Heart left ventricle (tissue), 16 donors: ENCODE data around the gene B4GALNT4. TPM values are rescaled to one million over a fixed set of nuclear protein-coding genes. Genes with fewer than 3 reads are reported as not detected.
A peak's percentile ranks its signal among the peaks of the same experiment; 100 is the strongest.
"Not testable (repeated sequence)": the region's sequence is repeated elsewhere in the genome, so short reads cannot be mapped to it uniquely, and the experiment has no call there.

Experiments used
- ATAC-seq, 4 donors: fragments of 200-7000 bp; cut with Tn5 transposase; one replicate each; pipeline ENCODE4 v1.9.1; 2020 to 2022; ENCODE audit warnings: moderate library complexity in 4 of 4, mild to moderate bottlenecking in 3 of 4, moderate number of reproducible peaks in 1 of 4
- DNase-seq, 5 donors: peaks; one replicate each; pipeline ENCODE4 v3.0.0-alpha.2; 2020
- H3K27ac ChIP-seq, 12 donors: fragments of 200-600 bp; sonication (generic) in 4 of 12; one replicate each; pipeline versions ENCODE4 v1.5.0 to v1.8.0; 2016 to 2022; ENCODE audit warnings: mild to moderate bottlenecking in 2 of 12
- H3K27me3 ChIP-seq, 9 donors: fragments of 200-600 bp; sonication (generic) in 2 of 9; one replicate each; pipeline versions ENCODE4 v1.5.1 to v1.8.0; 2016 to 2022; ENCODE audit warnings: mild to moderate bottlenecking in 3 of 9
- H3K36me3 ChIP-seq, 9 donors: fragments of 200-600 bp; sonication (generic) in 2 of 9; one replicate each; pipeline versions ENCODE4 v1.5.0 to v1.8.0; 2018 to 2022; ENCODE audit warnings: mild to moderate bottlenecking in 2 of 9
- H3K4me1 ChIP-seq, 12 donors: fragments of 200-600 bp; sonication (generic) in 4 of 12; one replicate each; pipeline versions ENCODE4 v1.5.0 to v1.8.0; 2016 to 2022; ENCODE audit warnings: mild to moderate bottlenecking in 3 of 12
- H3K4me3 ChIP-seq, 12 donors: fragments of 200-600 bp; sonication (generic) in 4 of 12; one replicate each; pipeline versions ENCODE4 v1.5.0 to v1.8.0; 2017 to 2022; ENCODE audit warnings: mild to moderate bottlenecking in 9 of 12, moderate library complexity in 4 of 12
- H3K9me3 ChIP-seq, 12 donors: fragments of 200-600 bp; sonication (generic) in 4 of 12; one replicate each; pipeline versions ENCODE4 v1.5.0 to v1.8.0; 2016 to 2022; ENCODE audit warnings: mild to moderate bottlenecking in 1 of 12
- POLR2A ChIP-seq, 2 donors: fragments of 450-650 bp; IDR thresholded peaks; one replicate each; pipeline ENCODE4 v1.6.1; 2017; ENCODE audit warnings: antibody characterized with exemption in 2 of 2, mild to moderate bottlenecking in 2 of 2, moderate library complexity in 2 of 2
- WGBS, 4 donors: extraction: QIAGEN DNeasy Blood & Tissue Kit in 2 of 4; methylation state at CpG; one replicate each; pipeline versions ENCODE4 v1.1.5 to v1.1.7; 2013 to 2018; 5-methylcytosine and 5-hydroxymethylcytosine counted together
- intact Hi-C, 10 donors: fragments of 100-400 bp; cut with DNase I; formaldehyde crosslinking; loops; one replicate each; pipeline versions ENCODE4 v1.11.1 to v1.14.2; 2022
- polyA plus RNA-seq, 2 donors: library from polyadenylated mRNA; stranded (reverse); fragments of 200-250 nt; gene quantifications; one replicate each; pipeline ENCODE4 v1.2.3, GENCODE V29; 2013
- total RNA-seq, 9 donors: library from RNA; depleted of rRNA in 2 of 9; stranded (reverse); fragments of >200 nt in 2 of 9; fragmentation: NEBNext Ultra II Directional in 3 of 9; extraction: Animal tissue kit (Norgen Biotek cat#: 25700) in 3 of 9; gene quantifications; one replicate each; pipeline versions ENCODE4 v1.1.0 to v1.2.4, GENCODE V29; 2016 to 2023
- TF ChIP-seq, protein P1 (sequence below), 12 donors: fragments of 200-600 bp; sonication (generic) in 4 of 12; IDR thresholded peaks; one replicate each; pipeline versions ENCODE4 v1.5.0 to v1.8.0; 2018 to 2022; ENCODE audit warnings: antibody characterized with exemption in 12 of 12, mild to moderate bottlenecking in 5 of 12
- donor health status: ischemic (EF 13 %, LVEDD 7.1; RV severe dilation, severe dysfunction).
- donor health status: healthy with polysubstance abuse.
- donor health status: DM: no; HTN: yes; CAD: no.
- donor health status: DM: no; HTN: no; CAD: no.
- donor health status: ischemic (EF 25% LVEDD 6.9; RV normal size, moderate dysfunction).
- donor health status: ischemic (EF 25% LVEDD 5.7; RV mildly dilated, moderate dysfunction).
- donor health status: healthy.
- donor health status: DM: yes; HTN: yes; CAD: no.
- donor health status: ischemic (EF 35%, LVEDD 5.7; RV mildly dilated, moderate dysfunction).
- donor health status: nonischemic (EF 11% LVEDD 7.7; RV severe dilation, severe dysfunction).
- donor health status: DM: yes; HTN: yes; CAD: no.
- donor health status: PGD.
- donor health status: ischemic (EF 29% LVEDD 5.4; RV normal size, mild dysfunction).
- donor health status: nonischemic (EF 23%, LVEDD 6.1; RV moderate dilation, normal function).

B4GALNT4 gene
- total and polyA plus RNA-seq, 11 donors = 0.28 to 1.9 (median 0.68) TPM; not detected in 2

DNA sequence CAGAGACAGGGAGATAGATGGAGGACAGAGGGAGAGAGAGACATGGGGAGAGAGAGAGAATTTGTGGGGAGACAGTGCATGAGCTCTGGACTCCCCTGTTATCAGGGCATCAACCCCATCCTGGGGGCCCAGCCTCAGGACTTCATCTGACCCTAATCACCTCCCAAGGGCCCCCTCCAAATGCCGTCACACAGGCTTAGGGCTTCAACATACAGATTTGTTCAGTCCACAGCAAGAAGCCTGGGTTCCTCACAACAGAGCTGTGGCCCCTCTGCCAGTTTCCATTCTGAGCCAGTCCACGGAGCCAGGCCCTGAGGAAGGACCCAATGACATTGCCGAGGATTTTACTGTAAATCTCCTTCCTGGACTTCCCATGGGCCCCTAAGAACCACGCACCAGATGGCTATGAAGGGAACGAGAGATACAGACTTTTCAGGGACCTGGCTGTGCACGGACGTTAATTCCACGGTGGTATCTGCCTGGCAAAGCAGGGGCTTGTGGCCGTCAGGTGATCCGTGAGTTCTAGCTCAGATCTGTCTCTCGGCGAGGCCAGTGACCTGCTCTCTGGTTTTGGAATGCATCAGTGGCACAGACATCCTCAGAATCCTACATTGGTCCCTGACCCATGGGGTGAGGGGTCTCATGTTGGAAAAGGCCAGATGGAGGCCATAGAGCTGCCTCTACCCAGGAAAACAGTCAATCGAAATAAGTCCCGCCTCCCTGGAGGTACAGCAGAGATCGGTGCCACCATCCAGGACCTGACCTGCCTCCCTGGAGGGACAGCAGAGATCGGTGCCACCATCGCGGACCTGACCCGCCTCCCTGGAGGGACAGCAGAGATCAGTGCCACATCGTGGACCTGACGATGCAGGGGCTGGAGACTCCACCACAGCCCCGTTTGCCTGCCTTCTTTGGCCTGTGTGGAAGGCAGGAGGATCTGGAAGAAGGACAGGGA lies 8.7 kb upstream of the B4GALNT4 start:
- Histone ChIP-seq H3K9me3 (peaks cover 0 to 18% (median 0%) of the 10 kb centered on the region in 12 donors), H3K4me1 (peaks cover 0 to 5% (median 2%) of the 10 kb centered on the region in 12 donors), H3K27ac (no peak overlapping the region), H3K36me3 (no peaks in the 10 kb centered on the region), H3K27me3 (peaks cover 0 to 28% (median 14%) of the 10 kb centered on the region in 9 donors), H3K4me3 (no peak overlapping the region)
- intact Hi-C loops = loop anchor here in 6 of 10 donors (5.0 to 10.0 kb wide), 5 partner anchors 74 to 163 kb away; partner anchors contain the start of genes BET1L (in 1 of the 6) and RIC8A (in 1 of the 6)
- DNase-seq (no peak), ATAC-seq (peak in 1 of 4 donors; percentile 43)
- TF ChIP-seq, protein P1, sequence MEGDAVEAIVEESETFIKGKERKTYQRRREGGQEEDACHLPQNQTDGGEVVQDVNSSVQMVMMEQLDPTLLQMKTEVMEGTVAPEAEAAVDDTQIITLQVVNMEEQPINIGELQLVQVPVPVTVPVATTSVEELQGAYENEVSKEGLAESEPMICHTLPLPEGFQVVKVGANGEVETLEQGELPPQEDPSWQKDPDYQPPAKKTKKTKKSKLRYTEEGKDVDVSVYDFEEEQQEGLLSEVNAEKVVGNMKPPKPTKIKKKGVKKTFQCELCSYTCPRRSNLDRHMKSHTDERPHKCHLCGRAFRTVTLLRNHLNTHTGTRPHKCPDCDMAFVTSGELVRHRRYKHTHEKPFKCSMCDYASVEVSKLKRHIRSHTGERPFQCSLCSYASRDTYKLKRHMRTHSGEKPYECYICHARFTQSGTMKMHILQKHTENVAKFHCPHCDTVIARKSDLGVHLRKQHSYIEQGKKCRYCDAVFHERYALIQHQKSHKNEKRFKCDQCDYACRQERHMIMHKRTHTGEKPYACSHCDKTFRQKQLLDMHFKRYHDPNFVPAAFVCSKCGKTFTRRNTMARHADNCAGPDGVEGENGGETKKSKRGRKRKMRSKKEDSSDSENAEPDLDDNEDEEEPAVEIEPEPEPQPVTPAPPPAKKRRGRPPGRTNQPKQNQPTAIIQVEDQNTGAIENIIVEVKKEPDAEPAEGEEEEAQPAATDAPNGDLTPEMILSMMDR (IDR thresholded peaks at IDR 0.05) = no peak
- TF ChIP-seq POLR2A (IDR thresholded peaks at IDR 0.05) = no peak
- WGBS, 4 donors = 82 to 91% (median 86%) methylated on average over 21 to 22 of the region's 22 CpGs

DNA sequence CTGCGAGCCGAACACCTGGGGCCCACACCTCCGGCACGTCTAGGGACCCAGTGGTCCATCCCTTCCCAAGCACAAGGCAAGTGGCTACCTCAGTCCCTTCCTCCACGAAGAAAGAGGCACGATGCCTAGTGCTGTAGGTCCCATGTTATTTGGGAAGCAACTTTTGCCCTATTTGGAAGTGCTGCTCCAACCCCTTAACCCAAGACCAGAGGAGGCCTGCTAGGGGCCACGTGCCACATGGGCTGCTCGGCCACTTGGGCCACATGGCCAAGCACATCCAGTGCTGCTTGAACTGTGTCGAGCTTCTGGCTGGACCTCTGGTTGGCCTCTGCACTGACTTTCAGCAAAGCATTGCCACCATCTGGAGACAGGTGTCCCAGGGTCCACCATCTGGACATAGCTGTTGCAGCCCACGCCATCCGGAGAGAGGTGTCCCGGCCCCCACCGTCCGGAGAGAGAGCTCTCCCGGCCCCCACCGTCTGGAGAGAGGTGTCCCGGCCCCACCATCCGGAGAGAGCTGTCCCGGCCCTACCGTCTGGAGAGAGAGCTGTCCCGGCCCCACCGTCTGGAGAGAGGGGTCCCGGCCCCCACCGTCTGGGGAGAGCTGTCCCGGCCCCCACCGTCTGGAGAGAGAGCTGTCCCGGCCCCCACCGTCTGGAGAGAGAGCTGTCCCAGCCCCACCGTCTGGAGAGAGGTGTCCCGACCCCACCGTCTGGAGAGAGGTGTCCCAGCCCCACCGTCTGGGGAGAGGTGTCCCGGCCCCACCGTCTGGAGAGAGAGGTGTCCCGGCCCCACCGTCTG lies 6.5 kb upstream of the B4GALNT4 start:
- intact Hi-C loops = loop anchor here in 6 of 10 donors (5.0 to 10.0 kb wide), 5 partner anchors 72 to 166 kb away; partner anchors contain the start of genes BET1L (in 1 of the 6) and RIC8A (in 1 of the 6)
- TF ChIP-seq POLR2A (IDR thresholded peaks at IDR 0.05) = no peak
- TF ChIP-seq, protein P1 (IDR thresholded peaks at IDR 0.05) = no peak
- 79 to 86% (median 83%) methylated on average over 28 to 36 of the region's 36 CpGs for WGBS, 4 donors
- Histone ChIP-seq H3K4me3 (no peak overlapping the region), H3K4me1 (no peaks in the 10 kb centered on the region), H3K27ac (no peak overlapping the region), H3K9me3 (peaks cover 0 to 18% (median 0%) of the 10 kb centered on the region in 12 donors), H3K36me3 (no peaks in the 10 kb centered on the region), H3K27me3 (peaks cover 2 to 50% (median 32%) of the 10 kb centered on the region in 9 donors)
- ATAC-seq (no peak), DNase-seq (no peak)

DNA sequence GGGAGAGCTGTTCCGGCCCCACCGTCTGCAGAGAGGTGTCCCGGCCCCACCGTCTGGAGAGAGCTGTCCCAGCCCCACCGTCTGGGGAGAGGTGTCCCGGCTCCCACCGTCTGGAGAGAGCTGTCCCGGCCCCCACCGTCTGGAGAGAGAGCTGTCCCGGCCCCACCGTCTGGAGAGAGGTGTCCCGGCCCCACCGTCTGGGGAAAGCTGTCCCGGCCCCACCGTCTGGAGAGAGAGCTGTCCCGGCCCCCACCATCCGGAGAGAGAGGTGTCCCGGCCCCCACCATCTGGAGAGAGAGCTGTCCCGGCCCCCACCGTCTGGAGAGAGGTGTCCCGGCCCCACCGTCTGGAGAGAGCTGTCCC lies 5.9 kb upstream of the B4GALNT4 start:
- Histone ChIP-seq H3K27me3 (peaks cover 8 to 56% (median 37%) of the 10 kb centered on the region in 9 donors), H3K9me3 (peaks cover 0 to 18% (median 0%) of the 10 kb centered on the region in 12 donors)
- H3K27ac ChIP-seq, ATAC-seq, DNase-seq, H3K36me3 ChIP-seq, H3K4me3 ChIP-seq, H3K4me1 ChIP-seq: not testable (repeated sequence)
- intact Hi-C loops = loop anchor here in 6 of 10 donors (5.0 to 10.0 kb wide), 5 partner anchors 71 to 166 kb away; partner anchors contain the start of genes BET1L (in 1 of the 6) and RIC8A (in 1 of the 6)
- 76 to 81% (median 79%) methylated on average over 9 to 22 of the region's 22 CpGs for WGBS, 4 donors

DNA sequence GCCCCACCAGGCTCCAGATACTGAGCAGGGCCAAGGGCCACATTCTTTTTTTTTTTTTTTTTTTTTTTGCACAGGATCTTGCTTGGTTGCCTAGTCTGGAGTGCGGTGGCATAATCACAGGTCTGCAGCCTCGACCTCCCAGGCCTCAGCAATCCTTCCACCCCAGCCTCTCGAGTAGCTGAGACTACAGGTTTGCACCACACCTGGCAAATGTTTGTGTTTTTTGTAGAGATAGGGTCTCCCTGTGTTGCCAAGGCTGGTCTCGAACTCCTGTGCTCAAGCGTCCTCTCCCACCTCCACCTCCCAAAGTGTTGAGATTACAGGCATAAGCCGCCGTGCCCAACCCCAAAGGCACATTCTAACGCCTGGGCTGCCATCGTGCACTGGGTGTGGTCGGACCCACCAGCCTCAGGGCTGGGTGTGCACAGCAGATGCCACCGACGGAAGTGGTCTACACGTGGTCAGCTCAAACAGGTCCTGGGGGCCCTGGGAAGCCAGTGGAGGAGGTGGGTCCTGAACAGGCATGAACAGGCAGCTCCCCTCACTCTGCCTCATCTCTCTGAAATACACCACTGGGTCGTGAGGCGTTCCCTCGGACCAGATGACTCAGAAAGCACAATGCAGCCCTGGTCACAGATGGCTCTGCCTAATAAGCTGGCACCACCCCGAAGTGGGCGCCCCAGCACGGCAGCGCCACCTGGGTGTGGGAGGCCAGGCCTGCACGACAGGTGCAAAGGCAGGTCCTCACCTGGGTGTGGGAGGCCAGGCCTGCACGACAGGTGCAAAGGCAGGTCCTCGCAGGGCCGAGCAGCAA lies 5.1 kb upstream of the B4GALNT4 start:
- peaks cover 11 to 62% (median 42%) of the 10 kb centered on the region in 9 donors for H3K27me3 ChIP-seq
- 70 to 80% (median 72%) methylated on average over 24 of the region's 24 CpGs for WGBS, 4 donors
- DNase-seq (no peak), ATAC-seq (peak in 3 of 4 donors; percentile 23 to 46 (median 24))
- peaks cover 0 to 11% (median 6%) of the 10 kb centered on the region in 12 donors for H3K4me1 ChIP-seq
- no peak overlapping the region for H3K4me3 ChIP-seq
- TF ChIP-seq, protein P1 (IDR thresholded peaks at IDR 0.05) = peak in 1 of 12 donors; percentile 19
- TF ChIP-seq POLR2A (IDR thresholded peaks at IDR 0.05) = no peak
- H3K36me3 ChIP-seq = no peaks in the 10 kb centered on the region
- intact Hi-C loops = loop anchor here in 6 of 10 donors (5.0 to 10.0 kb wide), 5 partner anchors 71 to 167 kb away; partner anchors contain the start of genes BET1L (in 1 of the 6) and RIC8A (in 1 of the 6)
- H3K9me3 ChIP-seq = peaks cover 0 to 18% (median 0%) of the 10 kb centered on the region in 12 donors
- no peak overlapping the region for H3K27ac ChIP-seq
